ENCODE measurements around the gene VILL. TPM values are rescaled to one million over a fixed set of nuclear protein-coding genes. Genes with fewer than 3 reads are reported as not detected.
A peak's percentile ranks its signal among the peaks of the same experiment; 100 is the strongest.

The VILL gene
- total RNA-seq, 1 experiment from 2014 or later = 1.2 TPM

- H3K27ac ChIP-seq (ENCODE audit: low read depth, low read length) = no peak overlapping the region
- no peak for DNase-seq (ENCODE audit: low read depth, low spot score)
- H3K4me3 ChIP-seq (replicated peaks in 1 of 2; ENCODE audit: low read depth in 1 of 2, low read length in 2 of 2) = no peak overlapping the region
- POLR2A ChIA-PET = no interaction called here
- TF ChIP-seq SRF (IDR thresholded peaks at IDR 0.05; ENCODE audit: low read depth) = no peak
- H3K4me2 ChIP-seq (ENCODE audit: low read length) = no peak overlapping the region
- H4K20me1 ChIP-seq (ENCODE audit: insufficient read depth) = no peaks in the 10 kb centered on the region
- no peak for ATAC-seq
- H3K9ac ChIP-seq (ENCODE audit: low read length) = no peak overlapping the region
- no peaks in the 10 kb centered on the region for H3K4me1 ChIP-seq (ENCODE audit: control insufficient read depth in 1 of 2, insufficient read depth in 2 of 2, low read length in 2 of 2)
- H3K27me3 ChIP-seq (ENCODE audit: insufficient read depth, low read length) = no peaks in the 10 kb centered on the region
- no peaks in the 10 kb centered on the region for H3K9me2 ChIP-seq (ENCODE audit: insufficient read depth)
- H3K9me3 ChIP-seq (ENCODE audit: control insufficient read depth in 1 of 2, insufficient read depth in 1 of 2, low read depth in 1 of 2, low read length in 2 of 2) = no peaks in the 10 kb centered on the region
- H2AFZ ChIP-seq (ENCODE audit: low read depth, low read length, poor library complexity, severe bottlenecking) = no peak overlapping the region
- H3K79me2 ChIP-seq (ENCODE audit: insufficient read depth, low read length) = no peaks in the 10 kb centered on the region
- BruUV-seq (replicated peaks) = no TSS peak
- intact Hi-C loops (cut with micrococcal nuclease) = loop anchor here (1.0 to 10.0 kb wide), 5 partner anchors 23 to 541 kb away; partner anchors contain the start of gene XYLB
- peaks cover 2 to 4% of the 10 kb centered on the region in 2 experiments; a peak in 2 of 4 replicates for H3K36me3 ChIP-seq (ENCODE audit: control insufficient read depth in 1 of 2, insufficient read depth in 2 of 2, low read length in 2 of 2)
- RAD21 ChIA-PET (ENCODE audit: low non-redundant PET in 1 of 2, low total read pairs in 2 of 2, uncharacterized antibody in 2 of 2, unreplicated experiment in 2 of 2) = interaction anchor here in 1 of 2 experiments (1.0 kb wide), 1 partner anchor 118 kb away, joined by 3 read pairs; no protein-coding TSS in a partner anchor
- CTCF ChIA-PET = interaction anchor here (1.0 to 2.3 kb wide), 3 partner anchors 14 to 115 kb away, joined by 3 to 22 read pairs (median 4); no protein-coding TSS in a partner anchor
Observed at GRCh38 chr3:37973246-37974054, 17.1 kb upstream of the VILL start.

DNA sequence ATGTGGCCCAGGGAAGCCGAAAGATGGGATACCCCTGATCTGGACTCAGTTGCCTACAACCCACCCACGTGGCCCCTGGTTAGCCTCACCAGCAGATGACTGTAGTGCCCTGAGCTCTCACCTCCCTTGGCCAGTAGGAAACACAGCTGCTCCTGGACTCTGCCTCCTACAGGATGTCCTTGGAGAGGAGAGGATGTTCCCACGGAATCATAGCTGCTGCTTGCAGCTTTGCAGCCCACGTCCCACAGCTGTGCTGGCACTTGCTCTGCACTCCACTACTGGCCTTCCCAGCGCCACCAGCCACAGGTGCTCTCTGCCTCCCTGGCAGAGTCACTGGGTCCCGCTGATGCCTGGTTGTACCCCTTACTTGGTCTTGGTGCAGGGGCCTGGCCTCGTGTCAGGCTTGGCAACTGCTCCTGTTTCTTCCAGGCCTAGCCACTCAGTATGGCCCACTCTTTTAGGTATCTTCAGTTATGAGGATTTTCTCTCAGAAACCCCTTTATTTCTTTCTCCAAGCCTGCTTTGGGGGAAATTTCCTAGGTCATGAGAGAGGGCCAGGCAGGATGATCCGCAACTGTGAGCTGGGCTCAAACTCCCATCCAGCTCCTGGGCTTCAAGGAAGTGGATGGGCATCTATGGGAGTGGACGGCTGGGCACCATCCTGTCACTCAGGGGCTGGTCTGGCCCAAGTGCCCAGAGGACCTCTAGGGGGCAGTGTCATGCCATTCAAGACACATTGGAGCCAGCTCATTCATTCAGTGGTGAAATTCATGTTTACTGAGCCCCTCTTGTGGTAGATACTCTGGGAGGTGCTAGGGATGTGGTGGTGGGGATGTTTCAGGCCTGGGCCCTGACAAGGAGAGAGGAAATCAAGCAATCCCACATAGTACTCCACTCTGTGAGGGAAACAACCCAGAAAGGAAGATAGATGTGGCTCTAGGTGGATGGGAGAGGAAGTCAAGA, 16.2 kb upstream of the VILL start:
- CTCF ChIA-PET = interaction anchor here (0.8 to 2.3 kb wide), 19 partner anchors 9 to 497 kb away, joined by 3 to 22 read pairs (median 4); partner anchors contain the start of gene XYLB

More for the DNA sequence above, 16.2 kb upstream of the VILL start:
- RAD21 ChIA-PET (ENCODE audit: low non-redundant PET in 1 of 2, low total read pairs in 2 of 2, uncharacterized antibody in 2 of 2, unreplicated experiment in 2 of 2) = interaction anchor here (0.7 to 1.0 kb wide), 2 partner anchors 119 kb away, joined by 3 to 5 read pairs; no protein-coding TSS in a partner anchor
- BruUV-seq (replicated peaks) = no TSS peak
- Histone ChIP-seq H4K20me1 (ENCODE audit: insufficient read depth) (no peaks in the 10 kb centered on the region), H3K27me3 (ENCODE audit: insufficient read depth, low read length) (no peaks in the 10 kb centered on the region), H3K4me2 (ENCODE audit: low read length) (no peak overlapping the region), H3K9me2 (ENCODE audit: insufficient read depth) (no peaks in the 10 kb centered on the region), H3K4me1 (ENCODE audit: control insufficient read depth in 1 of 2, insufficient read depth in 2 of 2, low read length in 2 of 2) (no peaks in the 10 kb centered on the region), H3K79me2 (ENCODE audit: insufficient read depth, low read length) (no peaks in the 10 kb centered on the region), H3K4me3 (replicated peaks in 1 of 2; ENCODE audit: low read depth in 1 of 2, low read length in 2 of 2) (no peak overlapping the region), H3K9ac (ENCODE audit: low read length) (no peak overlapping the region), H3K27ac (ENCODE audit: low read depth, low read length) (no peak overlapping the region), H2AFZ (ENCODE audit: low read depth, low read length, poor library complexity, severe bottlenecking) (no peak overlapping the region), H3K9me3 (ENCODE audit: control insufficient read depth in 1 of 2, insufficient read depth in 1 of 2, low read depth in 1 of 2, low read length in 2 of 2) (no peaks in the 10 kb centered on the region), H3K36me3 (ENCODE audit: control insufficient read depth in 1 of 2, insufficient read depth in 2 of 2, low read length in 2 of 2) (peaks cover 2 to 4% of the 10 kb centered on the region in 2 experiments; a peak in 2 of 4 replicates)
- TF ChIP-seq ATF3 (IDR thresholded peaks at IDR 0.05) (no peak), RAD21 (IDR thresholded peaks at IDR 0.05; ENCODE audit: low read depth) (peak; percentile 86), POLR2AphosphoS5 (IDR thresholded peaks at IDR 0.05; ENCODE audit: low read depth, low read length) (no peak), SP1 (IDR thresholded peaks at IDR 0.05; ENCODE audit: low read depth) (no peak), ELF1 (IDR thresholded peaks at IDR 0.05; ENCODE audit: borderline replicate concordance, low read depth) (no peak)
- TF ChIP-seq, protein P1, sequence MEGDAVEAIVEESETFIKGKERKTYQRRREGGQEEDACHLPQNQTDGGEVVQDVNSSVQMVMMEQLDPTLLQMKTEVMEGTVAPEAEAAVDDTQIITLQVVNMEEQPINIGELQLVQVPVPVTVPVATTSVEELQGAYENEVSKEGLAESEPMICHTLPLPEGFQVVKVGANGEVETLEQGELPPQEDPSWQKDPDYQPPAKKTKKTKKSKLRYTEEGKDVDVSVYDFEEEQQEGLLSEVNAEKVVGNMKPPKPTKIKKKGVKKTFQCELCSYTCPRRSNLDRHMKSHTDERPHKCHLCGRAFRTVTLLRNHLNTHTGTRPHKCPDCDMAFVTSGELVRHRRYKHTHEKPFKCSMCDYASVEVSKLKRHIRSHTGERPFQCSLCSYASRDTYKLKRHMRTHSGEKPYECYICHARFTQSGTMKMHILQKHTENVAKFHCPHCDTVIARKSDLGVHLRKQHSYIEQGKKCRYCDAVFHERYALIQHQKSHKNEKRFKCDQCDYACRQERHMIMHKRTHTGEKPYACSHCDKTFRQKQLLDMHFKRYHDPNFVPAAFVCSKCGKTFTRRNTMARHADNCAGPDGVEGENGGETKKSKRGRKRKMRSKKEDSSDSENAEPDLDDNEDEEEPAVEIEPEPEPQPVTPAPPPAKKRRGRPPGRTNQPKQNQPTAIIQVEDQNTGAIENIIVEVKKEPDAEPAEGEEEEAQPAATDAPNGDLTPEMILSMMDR (IDR thresholded peaks at IDR 0.05 in 2 of 3, conservative IDR thresholded peaks at IDR 0.05 in 1 of 3; ENCODE audit: borderline replicate concordance in 1 of 3, insufficient read depth in 1 of 3, low read depth in 2 of 3, low read length in 2 of 3) = peak; percentile 85 to 94 (median 88)
- ATAC-seq = peak; percentile 98
- POLR2A ChIA-PET = interaction anchor here (1.1 kb wide), 1 partner anchor 23 kb away, joined by 3 read pairs; no protein-coding TSS in a partner anchor
- intact Hi-C loops (cut with micrococcal nuclease) = loop anchor here (1.0 to 10.0 kb wide), 5 partner anchors 22 to 542 kb away; partner anchors contain the start of gene XYLB
- peak; percentile 43 for DNase-seq (ENCODE audit: low read depth, low spot score)
